HS-5 (cell line): ENCODE results near the gene CHL1.
"Not testable (repeated sequence)": the region's sequence is repeated elsewhere in the genome, so short reads cannot be mapped to it uniquely, and the experiment has no call there.

ENCODE experiments used
- DNase-seq: peaks from one replicate; pipeline ENCODE4 v3.0.0-alpha.2; 2012; ENCODE audit warnings: low read depth

CHL1 gene

GRCh38 chr3:341998-342397 lies 145.4 kb downstream of the CHL1 start:
- DNase-seq, result no peak

GRCh38 chr3:346186-346585 lies 149.6 kb downstream of the CHL1 start:
- no peak for DNase-seq

GRCh38 chr3:347581-347980 lies 151.0 kb downstream of the CHL1 start:
- DNase-seq, result no peak

- DNase-seq, result no peak
These were observed 154.4 kb downstream of the CHL1 start for GRCh38 chr3:350871-351371.

GRCh38 chr3:352599-352998 lies 156.0 kb downstream of the CHL1 start:
- DNase-seq, result no peak

GRCh38 chr3:353191-353739 lies 156.7 kb downstream of the CHL1 start:
- DNase-seq, result no peak

- DNase-seq, result no peak
These were observed 157.9 kb downstream of the CHL1 start for GRCh38 chr3:354432-354831.

GRCh38 chr3:355622-356021 lies 159.1 kb downstream of the CHL1 start:
- DNase-seq, result no peak

GRCh38 chr3:356952-357351 lies 160.4 kb downstream of the CHL1 start:
- DNase-seq, result no peak

- DNase-seq, result no peak
These were observed 163.1 kb downstream of the CHL1 start for GRCh38 chr3:359672-360071.

- no peak for DNase-seq
These were observed 166.2 kb downstream of the CHL1 start for GRCh38 chr3:362681-363338.

GRCh38 chr3:364287-364686 lies 167.7 kb downstream of the CHL1 start:
- no peak for DNase-seq

- no peak for DNase-seq
These were observed 168.7 kb downstream of the CHL1 start for GRCh38 chr3:365268-365667.

GRCh38 chr3:366253-366652 lies 169.7 kb downstream of the CHL1 start:
- DNase-seq, result not testable (repeated sequence)

GRCh38 chr3:373193-373779 lies 176.7 kb downstream of the CHL1 start:
- no peak for DNase-seq

GRCh38 chr3:374459-374858 lies 177.9 kb downstream of the CHL1 start:
- DNase-seq, result no peak

GRCh38 chr3:377158-377561 lies 180.6 kb downstream of the CHL1 start:
- DNase-seq, result no peak

- no peak for DNase-seq
These were observed 184.2 kb downstream of the CHL1 start for GRCh38 chr3:380801-381200.

GRCh38 chr3:385151-385550 lies 188.6 kb downstream of the CHL1 start:
- no peak for DNase-seq

- no peak for DNase-seq
These were observed 198.2 kb downstream of the CHL1 start for GRCh38 chr3:394775-395174.

- DNase-seq, result no peak
These were observed 199.7 kb downstream of the CHL1 start for GRCh38 chr3:396293-396692.

- no peak for DNase-seq
These were observed 203.1 kb downstream of the CHL1 start for GRCh38 chr3:399647-400046.

- no peak for DNase-seq
These were observed 207.3 kb downstream of the CHL1 start for GRCh38 chr3:403826-404225.

GRCh38 chr3:409011-409410 lies 212.4 kb downstream of the CHL1 start:
- DNase-seq, result no peak
